Ramos (cell line): Measurements from ENCODE around the gene WASF1.
"Not testable (repeated sequence)": the region's sequence is repeated elsewhere in the genome, so short reads cannot be mapped to it uniquely, and the experiment has no call there.

Experiments
- in situ Hi-C: fragments of 300-500 bp; cut with MboI; formaldehyde crosslinking; loops from one replicate; pipeline ENCODE4 v1.14.3; 2022; ENCODE audit warnings: low sequenced_read_pairs; ENCODE audit not compliant: unreplicated experiment

WASF1 gene

GRCh38 chr6:110095101-110095500 is 84.4 kb downstream of the WASF1 start:
- in situ Hi-C loops: no loop called here

GRCh38 chr6:110093981-110094380 is 85.5 kb downstream of the WASF1 start:
- in situ Hi-C loops: no loop called here

GRCh38 chr6:110090876-110091275 is 88.6 kb downstream of the WASF1 start:
- in situ Hi-C loops: no loop called here

- in situ Hi-C loops: no loop called here
Measured at GRCh38 chr6:110089323-110089722, 90.1 kb downstream of the WASF1 start.

- in situ Hi-C loops: no loop called here
Measured at GRCh38 chr6:110085285-110085684, 94.2 kb downstream of the WASF1 start.

- in situ Hi-C loops: no loop called here
Measured at GRCh38 chr6:110083875-110084585, 95.4 kb downstream of the WASF1 start.

GRCh38 chr6:110075406-110075805 is 104.1 kb downstream of the WASF1 start:
- in situ Hi-C loops: no loop called here

GRCh38 chr6:110073474-110073873 is 106.0 kb downstream of the WASF1 start:
- in situ Hi-C loops: not testable (repeated sequence)

- in situ Hi-C loops: no loop called here
Measured at GRCh38 chr6:110068592-110068967, 110.9 kb downstream of the WASF1 start.

- in situ Hi-C loops: no loop called here
Measured at GRCh38 chr6:110067837-110068591, 111.5 kb downstream of the WASF1 start.

GRCh38 chr6:110064744-110065524 is 114.5 kb downstream of the WASF1 start:
- in situ Hi-C loops: no loop called here

- in situ Hi-C loops: no loop called here
Measured at GRCh38 chr6:110063594-110064263, 115.7 kb downstream of the WASF1 start.

GRCh38 chr6:110055387-110055735 is 124.1 kb downstream of the WASF1 start:
- in situ Hi-C loops: no loop called here

GRCh38 chr6:110054664-110055386 is 124.6 kb downstream of the WASF1 start:
- in situ Hi-C loops: no loop called here

- in situ Hi-C loops: no loop called here
Measured at GRCh38 chr6:110053395-110054240, 125.9 kb downstream of the WASF1 start.

GRCh38 chr6:110050440-110050813 is 129.0 kb downstream of the WASF1 start:
- in situ Hi-C loops: no loop called here
